Sigmoid colon (tissue), 4 donors: Measurements from ENCODE around the gene SNRPB.

ENCODE experiments used
- POLR2A ChIP-seq, 2 donors: fragments of 450-650 bp; IDR thresholded peaks; one replicate each; pipeline ENCODE4 v1.6.1; 2016; ENCODE audit warnings: antibody characterized with exemption in 2 of 2, mild to moderate bottlenecking in 2 of 2, moderate library complexity in 2 of 2
- POLR2AphosphoS5 ChIP-seq, 4 donors: sonication (generic); formaldehyde crosslinking; IDR thresholded peaks; one replicate each; pipeline ENCODE4 v1.6.1; 2017; ENCODE audit warnings: antibody characterized with exemption in 4 of 4
- TF ChIP-seq, protein P1 (sequence below), 4 experiments: fragments of 450-650 bp in 3 of 4; fragments of 200-600 bp in 1 of 4; IDR thresholded peaks; one replicate each; pipeline ENCODE4 v1.5.1; 2016 to 2019; ENCODE audit warnings: antibody characterized with exemption in 4 of 4, mild to moderate bottlenecking in 3 of 4, moderate library complexity in 2 of 4

DNA sequence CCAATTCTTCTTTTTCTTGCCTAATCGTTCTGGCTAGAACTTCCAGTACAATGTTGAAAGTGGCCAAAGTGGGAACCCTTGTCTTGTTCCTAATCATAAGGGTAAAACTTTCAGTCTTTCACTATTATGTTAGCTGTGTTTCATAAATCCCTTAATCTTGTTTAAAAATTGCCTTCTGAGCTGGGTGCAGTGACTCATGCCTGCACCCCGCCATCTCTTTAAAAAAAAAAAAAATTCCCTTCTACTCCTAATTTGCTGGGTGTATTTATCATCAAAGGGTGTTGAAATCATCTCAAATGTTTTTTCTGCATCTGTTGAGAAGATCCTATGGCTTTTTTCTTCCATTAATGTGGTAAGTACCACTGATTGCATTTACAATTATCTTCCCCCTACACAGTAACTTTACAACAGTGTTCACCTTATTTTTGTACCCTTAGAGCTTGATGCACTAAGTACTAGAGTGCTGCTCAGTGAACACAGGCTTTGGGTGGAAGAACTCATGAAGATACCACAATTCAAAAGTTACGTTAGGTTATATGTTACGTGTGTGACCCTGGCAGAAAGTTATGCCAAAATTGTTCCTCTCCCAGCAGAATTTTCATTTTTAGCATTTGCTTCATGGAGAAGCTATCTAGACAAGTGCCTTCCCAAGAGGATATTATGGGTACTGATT lies 9.7 kb downstream of the SNRPB start:
- TF ChIP-seq, protein P1, sequence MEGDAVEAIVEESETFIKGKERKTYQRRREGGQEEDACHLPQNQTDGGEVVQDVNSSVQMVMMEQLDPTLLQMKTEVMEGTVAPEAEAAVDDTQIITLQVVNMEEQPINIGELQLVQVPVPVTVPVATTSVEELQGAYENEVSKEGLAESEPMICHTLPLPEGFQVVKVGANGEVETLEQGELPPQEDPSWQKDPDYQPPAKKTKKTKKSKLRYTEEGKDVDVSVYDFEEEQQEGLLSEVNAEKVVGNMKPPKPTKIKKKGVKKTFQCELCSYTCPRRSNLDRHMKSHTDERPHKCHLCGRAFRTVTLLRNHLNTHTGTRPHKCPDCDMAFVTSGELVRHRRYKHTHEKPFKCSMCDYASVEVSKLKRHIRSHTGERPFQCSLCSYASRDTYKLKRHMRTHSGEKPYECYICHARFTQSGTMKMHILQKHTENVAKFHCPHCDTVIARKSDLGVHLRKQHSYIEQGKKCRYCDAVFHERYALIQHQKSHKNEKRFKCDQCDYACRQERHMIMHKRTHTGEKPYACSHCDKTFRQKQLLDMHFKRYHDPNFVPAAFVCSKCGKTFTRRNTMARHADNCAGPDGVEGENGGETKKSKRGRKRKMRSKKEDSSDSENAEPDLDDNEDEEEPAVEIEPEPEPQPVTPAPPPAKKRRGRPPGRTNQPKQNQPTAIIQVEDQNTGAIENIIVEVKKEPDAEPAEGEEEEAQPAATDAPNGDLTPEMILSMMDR (IDR thresholded peaks at IDR 0.05), result no peak
- TF ChIP-seq POLR2AphosphoS5 (IDR thresholded peaks at IDR 0.05) (no peak), POLR2A (IDR thresholded peaks at IDR 0.05) (no peak)
